Activated T-helper 9 cell treated with anti-CD3 and anti-CD28 coated beads, Interleukin-2, amount 50 U/mL, for 16 hours (primary cell): ENCODE data around the gene MRTFA.
"Not testable (repeated sequence)": the region's sequence is repeated elsewhere in the genome, so short reads cannot be mapped to it uniquely, and the experiment has no call there.

Experiments
- DNase-seq: peaks from one replicate; pipeline ENCODE4 v3.0.0-alpha.2; 2020; ENCODE audit warnings: low read depth

The MRTFA gene

DNA sequence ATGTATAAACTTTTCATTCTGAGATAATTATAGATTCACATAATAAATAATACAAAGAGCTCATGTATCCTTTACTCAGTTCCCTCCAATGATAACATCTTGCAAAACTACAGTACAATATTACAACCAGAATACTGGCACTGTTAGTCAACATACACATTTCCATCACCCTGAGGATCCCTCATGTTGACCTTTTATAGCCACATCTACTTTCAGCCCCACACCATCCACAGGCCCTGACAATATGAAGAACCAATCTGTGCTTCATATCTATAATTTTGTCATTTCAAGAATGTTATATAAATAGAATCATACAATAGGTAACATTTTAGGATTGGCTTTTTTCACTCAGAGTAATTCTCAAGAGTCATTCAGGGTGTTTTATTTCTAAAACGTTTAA is 115.5 kb downstream of the MRTFA start:
- no peak for DNase-seq

DNA sequence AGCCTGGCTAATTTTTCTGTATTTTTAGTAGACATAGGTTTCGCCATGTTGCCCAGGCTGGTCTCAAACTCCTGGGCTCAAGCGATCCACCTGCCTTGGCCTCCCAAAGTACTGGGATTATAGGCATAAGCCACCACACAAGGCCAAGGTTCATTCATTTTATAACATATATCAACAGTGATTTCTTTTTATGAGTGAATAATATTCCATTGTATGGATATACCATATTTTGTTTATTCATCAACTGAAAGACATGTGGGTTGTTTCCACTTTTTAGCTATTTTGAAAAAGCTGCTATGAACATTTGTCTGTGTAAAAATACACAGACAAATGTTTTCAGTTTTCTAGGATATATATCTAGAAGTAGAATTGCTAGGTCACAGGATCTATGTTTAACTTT is 116.0 kb downstream of the MRTFA start:
- no peak for DNase-seq

DNA sequence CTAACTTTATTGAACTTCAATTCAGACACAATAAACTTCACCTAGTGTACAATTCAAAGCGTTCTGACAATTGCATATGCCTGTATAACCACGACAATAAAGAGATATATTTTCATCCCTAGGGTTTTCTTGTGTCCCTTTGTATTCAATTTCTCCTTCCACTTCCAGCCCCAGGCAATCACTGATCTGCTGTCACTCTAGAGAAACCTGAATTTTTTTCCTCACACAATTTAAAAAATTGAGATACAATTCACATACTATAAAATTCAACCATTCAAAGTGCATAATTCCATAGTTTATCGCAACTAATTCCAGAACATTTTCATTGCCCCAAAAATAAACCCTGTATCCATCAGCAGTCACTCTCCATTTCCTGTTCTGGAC is 116.6 kb downstream of the MRTFA start:
- no peak for DNase-seq

DNA sequence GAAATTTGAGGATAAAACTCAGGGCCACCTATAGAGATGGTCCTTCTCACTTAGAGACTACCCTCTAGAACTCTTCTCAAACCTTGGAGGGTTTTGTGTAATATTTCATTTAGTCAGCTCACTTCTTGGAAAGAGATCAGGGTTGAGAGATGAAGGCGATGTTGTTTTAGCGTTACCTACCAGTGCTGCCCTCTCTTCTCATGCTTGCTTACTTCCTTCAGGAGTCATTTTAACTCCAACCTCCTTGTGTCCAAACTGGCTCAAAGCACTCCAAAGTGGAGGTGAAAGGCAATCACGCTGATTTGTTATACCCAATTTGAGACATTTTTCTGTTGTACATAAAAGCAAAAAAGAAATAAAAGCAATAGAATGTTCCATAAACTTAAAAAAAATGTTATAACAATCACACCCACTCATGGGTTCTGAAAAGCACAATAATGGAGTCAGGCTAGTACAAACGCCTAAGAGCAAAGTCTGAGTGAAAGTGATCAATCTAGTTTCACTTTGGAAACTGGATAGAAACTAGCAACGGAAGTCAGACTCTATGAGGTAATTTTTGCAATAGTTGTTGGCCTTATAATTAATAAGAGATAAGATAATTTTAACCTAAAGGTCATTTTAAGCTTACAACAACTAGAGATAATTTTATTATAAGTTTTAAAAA is 117.1 kb downstream of the MRTFA start:
- no peak for DNase-seq

DNA sequence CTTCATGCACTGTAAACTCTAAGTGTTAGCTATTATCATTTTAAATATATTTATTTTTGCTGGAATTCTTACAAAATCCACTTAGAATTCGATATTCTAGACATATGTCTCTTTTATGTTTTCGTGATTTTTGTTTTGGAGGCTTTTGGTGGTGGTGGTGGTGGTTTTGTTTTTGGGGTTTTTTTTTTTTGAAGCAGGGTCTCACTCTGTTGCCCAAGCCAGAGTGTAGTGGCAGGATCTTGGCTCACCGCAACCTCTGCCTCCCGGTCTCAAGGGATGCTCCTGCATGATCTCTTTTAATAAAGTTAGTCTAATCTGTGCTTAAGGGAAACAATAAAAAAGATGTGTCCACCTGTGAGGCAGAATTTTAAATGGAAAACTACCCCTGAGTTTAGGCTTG is 117.7 kb downstream of the MRTFA start:
- no peak for DNase-seq

DNA sequence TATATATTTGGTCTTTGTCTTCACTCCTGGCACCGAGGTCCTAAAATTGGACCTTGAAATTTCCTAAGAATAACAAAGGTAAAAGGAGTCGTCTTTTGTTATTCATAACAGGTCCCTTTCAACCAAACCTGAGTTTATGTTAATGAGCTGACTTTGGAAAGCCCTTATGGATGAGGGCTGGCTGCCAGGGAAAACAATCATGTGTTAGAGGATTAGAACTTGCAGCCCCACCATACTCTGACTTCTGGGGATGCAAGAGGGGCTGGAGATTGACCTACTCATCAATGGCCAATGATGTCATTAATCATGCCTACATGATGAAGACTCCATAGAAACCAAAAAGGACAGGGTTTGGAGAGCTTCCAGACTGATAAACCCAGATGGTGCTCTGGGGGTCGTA is 118.9 kb downstream of the MRTFA start:
- no peak for DNase-seq

DNA sequence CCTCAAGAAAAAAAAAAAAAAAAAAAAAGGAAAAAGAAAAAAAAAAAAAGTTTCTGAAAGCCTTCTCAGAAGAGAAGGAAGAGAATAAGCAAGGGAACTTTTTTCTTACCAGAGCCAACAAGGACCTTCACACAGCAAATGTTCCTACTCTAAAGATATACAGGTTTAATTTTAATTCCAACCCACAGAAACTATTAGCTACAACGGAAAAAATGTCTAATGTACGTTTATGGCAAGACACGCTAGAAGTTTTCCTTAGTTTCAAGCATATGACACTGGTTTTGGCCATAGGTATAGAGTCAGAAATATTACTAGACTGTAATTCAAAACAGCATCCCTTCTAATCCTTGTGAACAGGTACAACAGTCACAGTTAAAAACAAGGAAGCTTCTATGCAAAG is 120.1 kb downstream of the MRTFA start:
- DNase-seq = no peak

DNA sequence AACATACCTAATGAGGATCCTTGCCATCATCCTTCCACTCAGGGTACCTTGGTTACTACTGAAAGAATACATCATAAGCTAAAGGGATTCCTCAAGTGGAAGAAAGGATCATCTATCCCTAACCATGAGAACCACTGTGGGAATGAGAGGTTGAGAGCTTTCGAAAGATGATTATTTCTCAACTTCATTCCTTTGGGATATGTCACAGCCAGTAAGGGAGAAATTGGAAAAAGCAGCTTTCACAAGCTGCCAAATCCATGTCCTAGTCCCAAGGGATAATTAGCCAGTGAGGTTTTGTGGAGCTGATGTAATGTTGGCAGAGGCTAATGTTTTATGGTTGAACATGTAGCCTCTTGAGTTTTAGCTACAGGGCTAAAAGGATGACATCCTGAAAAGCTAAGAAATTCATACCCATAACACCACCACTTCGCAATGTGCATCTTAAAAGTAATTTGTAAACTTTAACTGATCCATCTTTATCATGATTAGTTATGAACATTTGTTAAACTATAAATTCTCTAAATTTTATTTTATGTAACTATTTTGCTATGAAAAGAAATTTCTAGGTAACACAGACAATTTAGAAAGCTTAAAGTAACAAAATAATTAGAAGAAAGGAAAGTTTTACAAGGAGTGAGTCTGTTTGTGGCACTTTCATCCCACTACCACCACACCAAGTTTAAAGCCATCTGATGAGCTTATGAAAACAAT is 123.9 kb downstream of the MRTFA start:
- DNase-seq = no peak

DNA sequence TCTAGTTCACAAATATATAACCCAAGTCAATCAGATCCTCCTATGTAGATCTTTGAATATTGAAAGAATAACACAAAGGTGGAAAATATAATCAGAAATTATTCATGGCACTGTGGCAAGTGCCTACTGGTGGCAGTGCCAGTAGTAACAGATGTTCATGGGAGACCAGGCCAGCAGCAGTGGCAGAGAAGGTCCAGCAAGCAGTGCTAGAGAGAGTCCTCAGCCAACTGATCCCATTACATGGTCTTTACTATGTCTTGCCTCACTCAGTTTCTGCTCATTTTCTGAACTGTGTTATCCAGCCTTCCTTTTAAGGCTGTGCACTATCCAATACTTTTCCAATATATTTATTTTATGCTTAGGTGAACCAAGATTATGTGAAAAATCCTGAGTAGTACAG is 124.9 kb downstream of the MRTFA start:
- DNase-seq = no peak

DNA sequence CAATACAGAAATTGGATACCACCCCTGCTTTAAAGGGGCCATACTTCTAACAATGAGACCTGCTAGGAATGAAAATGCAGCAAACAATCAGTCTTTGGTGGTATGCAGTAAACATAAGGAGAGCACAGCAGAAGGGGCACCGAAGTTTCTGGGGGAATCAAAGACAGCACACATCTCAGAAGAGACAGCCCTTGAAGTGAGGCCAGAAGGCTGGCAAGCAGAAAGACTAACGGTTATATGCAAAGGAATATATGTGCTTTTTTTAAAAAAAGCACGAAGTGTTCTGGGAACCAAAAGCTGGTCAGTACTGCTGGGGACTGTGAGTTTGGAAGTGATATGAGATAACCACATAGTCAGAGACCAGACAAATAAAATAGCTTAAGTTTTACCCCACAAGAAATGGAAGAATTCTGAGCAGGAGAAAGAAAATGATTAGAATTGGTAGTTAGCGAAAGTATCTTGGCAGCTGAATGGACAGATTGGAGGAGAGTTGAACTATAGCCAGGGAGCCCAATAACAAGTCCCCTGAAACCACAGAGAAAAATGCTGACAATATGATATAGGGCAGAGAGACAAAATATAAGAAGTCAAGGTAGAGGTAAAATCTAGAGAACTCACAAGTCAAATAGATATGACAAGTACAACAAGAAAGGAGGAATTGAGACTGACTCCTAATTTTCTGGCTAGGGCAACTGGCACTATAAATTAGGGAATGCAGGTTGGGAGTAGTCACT is 125.7 kb downstream of the MRTFA start:
- DNase-seq = no peak

DNA sequence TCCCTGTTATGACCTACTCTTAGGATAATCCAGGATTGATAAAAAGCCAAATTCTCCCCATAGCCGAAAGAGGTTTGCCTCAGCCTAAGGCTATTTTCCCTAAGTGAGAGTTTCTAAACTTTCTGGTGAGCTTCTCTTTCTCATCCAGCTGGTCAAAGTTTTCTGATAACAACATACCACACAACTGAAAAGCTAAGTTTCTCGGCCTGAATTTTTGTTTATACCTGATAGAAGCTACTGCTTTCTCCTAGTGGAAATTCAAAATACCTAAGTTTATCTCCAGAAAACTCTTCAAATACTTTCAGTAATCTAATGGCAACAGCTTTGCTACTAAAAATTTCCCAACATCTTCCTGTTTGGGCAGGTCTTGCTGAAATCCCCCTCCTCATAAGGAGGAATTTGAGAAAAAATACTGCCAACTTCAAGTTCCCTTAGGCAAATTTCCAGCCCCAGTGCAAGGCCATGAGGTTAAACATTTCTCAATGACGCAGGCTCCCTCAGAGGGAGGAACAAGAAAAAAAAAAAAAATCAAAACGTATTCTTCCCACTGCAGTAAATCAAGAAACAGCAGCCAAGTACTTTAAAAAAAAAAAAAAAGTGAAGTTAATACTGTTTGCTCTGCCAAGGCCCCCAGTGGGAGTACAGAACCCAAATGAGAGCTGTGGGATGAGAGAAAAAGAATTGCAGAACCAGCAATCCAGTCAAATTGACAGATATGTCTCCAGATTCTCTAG is 127.0 kb downstream of the MRTFA start:
- DNase-seq = no peak

DNA sequence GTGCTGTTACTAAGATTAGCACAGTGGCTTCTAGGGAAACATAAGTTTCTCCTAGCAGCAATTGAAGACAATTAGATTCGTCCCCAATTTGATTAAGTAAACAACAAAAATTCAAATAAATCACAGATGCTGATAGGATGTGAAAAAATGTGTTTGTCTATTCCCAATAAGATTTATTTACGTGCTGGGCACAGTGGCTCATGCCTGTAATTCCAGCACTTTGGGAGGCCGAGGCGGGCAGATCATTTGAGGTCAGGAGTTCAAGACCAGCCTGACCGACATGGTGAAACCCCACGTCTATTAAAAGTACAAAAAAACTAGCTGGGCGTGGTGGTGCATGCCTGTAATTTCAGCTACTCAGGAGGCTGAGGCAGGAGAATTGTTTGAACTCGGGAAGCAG is 128.5 kb downstream of the MRTFA start:
- not testable (repeated sequence) for DNase-seq

DNA sequence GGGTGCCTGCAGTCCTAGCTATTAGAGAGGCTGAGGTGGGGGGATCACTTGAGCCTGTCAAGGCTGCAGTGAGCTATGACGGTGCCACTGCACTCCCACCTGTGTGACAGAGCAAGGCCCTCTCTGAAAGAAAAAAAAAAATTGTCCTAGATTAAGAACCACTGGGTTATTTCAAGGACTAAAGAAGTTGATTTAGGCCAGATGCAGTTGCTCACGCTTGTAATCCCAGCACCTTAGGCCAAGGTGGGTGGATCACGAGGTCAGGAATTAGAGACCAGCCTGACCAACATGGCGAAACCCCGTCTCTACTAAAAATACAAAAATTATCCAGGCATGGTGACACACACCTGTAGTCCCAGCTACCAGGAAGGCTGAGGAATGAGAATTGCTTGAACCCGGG is 129.0 kb downstream of the MRTFA start:
- no peak for DNase-seq

DNA sequence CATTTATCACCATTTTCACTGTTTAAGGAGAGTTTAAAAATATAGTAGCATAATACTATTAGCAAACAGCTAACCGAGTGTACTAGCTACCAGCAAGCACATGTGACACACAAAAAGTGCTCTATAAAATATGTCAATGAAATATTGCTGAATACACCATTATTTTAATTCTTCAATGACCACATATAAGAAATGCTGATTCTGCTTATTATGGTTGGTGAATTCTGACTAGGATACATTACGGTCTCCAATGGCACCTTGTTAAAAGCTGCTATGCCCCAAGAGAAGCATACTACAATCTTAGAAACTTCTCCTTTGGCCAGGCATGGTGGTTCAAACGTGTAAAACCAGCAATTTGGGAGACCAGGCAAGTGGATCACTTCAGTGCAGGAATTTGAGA is 129.8 kb downstream of the MRTFA start:
- no peak for DNase-seq

DNA sequence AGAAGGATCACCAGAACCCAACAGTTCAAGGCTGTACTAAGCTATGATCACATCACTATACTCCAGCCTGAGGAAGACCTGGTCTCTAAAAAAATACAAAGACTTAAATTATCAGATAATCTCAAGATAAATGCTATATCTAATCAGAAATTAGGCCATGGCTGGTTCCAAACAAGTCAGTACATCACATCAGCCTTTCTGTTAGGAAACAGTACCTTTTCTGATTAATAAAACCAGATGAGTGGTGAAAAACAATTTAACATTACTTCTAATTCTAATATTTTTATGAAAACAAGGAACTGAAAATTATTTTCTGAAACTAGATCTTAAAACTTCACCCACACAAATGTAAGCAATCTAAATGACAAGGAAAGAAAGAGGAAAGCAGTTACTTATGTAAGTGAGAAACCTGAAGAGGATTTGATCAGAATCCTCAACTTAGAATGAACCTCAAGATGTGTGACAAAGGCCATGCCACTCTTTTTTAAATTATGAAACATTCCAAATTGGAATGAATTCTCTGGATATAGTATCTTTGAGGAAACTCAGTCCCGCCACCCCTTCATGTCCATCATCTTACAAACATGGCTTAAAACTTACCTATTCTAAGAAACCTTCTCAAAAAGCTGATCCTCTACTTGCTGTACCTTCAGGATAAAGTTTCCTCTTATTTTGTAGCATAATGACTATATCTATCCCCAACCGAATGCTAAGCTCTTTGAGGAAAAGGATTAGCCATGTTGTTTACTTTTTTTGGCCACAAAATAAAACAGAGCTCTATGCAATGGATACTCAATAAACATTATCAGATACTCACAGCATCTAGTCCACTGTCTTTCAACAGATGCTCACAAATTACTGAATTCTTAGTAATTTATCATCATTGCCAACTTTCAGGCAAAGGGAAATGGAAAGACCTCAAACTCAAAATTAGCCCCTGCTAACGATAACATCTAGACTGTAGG is 132.0 kb downstream of the MRTFA start:
- no peak for DNase-seq

DNA sequence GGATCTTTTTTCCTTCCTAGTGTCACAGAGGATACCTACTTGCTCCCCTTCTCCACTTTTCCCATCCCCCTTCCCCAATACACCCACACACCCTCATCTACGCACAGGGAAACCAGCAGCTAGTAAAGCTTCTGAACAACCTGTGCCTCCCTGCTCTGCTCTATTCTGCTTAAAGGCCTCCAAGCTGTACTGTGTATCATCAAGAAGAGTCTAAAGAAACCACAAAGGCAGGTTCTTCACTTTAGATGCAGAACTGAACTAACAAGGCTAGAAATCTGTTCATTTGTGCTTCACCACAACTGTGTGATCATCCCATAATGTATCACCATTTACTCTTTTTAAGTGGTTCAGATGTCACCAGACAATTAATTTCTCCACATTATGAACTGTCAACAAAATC is 133.6 kb downstream of the MRTFA start:
- no peak for DNase-seq

DNA sequence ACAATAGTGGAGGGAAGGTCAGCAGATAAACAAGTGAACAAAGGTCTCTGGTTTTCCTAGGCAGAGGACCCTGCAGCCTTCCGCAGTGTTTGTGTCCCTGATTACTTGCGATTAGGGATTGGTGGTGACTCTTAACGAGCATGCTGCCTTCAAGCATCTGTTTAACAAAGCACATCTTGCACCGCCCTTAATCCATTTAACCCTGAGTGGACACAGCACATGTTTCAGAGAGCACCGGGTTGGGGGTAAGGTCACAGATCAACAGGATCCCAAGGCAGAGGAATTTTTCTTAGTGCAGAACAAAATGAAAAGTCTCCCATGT is 136.1 kb downstream of the MRTFA start:
- not testable (repeated sequence) for DNase-seq

DNA sequence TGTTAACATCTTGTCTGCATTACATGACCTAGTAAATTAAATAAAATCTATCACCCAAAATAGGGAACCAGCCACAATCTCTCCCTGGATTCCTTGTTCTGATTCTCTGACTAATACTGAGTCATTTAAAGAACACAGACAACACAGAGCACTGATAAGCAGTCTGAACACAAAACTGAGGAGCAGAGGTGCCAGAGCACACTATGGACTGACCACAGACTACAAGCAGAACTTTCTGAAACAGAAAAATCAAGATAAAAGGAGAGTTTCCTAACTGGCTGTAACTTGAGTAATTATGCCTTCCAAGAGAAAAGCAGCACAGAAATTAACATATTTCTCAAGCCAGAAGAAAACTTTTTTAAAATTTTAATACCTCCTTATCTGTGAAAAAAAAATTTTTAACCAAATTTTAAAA is 137.3 kb downstream of the MRTFA start:
- no peak for DNase-seq

DNA sequence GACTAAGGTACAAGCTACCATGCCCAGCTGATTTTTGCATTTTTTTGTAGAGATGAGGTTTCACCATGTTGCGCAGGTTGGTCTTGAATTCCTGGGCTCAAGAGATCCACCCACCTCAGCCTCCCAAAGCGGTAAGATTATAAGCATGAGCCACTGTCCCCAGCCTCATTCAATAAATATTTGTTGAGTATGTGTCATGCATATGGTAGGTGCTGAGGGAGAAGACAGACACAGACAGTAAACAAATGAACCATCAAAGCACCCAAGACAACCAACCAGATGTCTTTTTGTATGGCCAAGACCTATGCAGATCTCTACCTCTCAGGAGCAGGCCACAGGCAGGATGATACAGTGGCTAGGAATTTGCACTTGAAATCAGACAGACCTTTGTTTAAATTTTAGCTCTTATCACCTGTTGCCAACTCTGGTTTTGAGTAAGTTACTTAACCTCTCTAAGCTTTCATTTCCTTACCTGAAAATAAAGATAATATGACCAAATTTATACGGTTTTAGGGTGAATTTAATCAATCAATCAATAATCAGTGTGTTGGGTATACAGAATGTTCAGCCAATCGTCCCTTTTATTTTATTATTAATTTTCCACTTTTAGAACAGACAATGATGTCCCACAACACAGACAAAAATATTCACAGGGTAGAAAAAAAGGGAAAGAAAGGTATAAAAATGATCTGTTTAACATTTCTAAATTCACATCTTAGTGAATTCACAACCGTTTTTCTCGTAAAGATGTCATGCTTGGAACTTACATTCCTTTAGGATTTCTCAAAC is 137.9 kb downstream of the MRTFA start:
- DNase-seq = no peak

DNA sequence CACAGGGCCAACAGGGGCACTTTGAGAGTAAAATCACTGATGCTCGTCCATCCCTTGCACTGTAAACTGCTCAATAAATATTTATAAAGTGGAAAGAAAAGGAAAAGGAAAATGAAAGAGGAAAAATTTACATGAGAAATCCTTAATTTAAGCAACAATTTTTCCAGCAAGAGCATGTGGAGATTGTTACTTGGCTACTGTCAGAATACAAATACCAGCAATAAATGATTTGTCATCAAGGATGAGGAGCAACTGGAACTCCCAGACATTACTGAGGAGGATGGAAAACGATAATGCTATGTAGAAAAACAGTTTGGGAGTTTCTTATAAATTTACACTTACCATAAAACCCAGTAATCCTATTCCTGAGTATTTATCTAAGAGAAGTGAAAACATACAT is 143.1 kb downstream of the MRTFA start:
- DNase-seq = no peak
